ENCODE measurements around the gene PDZD2. TPM values are rescaled to one million over a fixed set of nuclear protein-coding genes. Genes with fewer than 3 reads are reported as not detected.

PDZD2 gene
- total and polyA plus RNA-seq, 2 donors (not counting 3 experiments of a cell fraction or from before 2014, with no cell fraction given) = 0.66 to 6.9 TPM

DNA sequence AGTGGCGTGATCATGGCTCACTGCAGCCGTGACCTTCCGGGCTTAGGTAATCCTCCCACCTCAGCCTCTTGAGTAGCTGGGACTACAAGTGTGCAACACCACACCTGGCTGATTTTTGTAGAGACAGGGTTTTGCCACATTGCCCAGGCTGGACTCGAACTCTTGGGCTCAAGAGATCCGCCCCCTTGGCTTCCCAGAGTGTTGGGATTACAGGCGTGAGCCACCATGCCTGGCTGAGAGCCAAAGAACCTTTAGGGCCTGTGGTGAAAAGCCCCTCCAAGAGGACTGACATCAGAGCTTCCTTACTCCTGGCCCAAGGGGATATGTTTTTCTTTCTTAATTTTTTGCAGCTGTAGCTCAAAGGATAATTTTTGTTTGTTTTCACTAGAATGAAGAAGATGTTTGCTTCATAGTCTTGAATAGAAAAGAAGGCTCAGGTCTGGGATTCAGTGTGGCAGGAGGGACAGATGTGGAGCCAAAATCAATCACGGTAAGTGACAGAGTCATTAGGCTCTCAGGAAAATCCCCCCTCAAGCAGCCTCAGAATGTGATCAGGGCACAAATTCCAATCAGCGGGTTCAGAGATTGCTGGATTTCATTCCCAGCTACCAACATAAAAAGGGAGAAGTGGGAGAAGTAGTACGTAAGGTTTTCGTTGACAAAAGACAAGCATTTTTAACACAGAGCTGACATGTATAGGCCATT, 458.1 kb downstream of the PDZD2 start:
- H3K4me3 ChIP-seq (replicated peaks in 1 of 3; ENCODE audit: insufficient read depth in 1 of 3, low read depth in 1 of 3, low read length in 3 of 3) = no peak overlapping the region
- no peaks in the 10 kb centered on the region for H3K27me3 ChIP-seq (ENCODE audit: control insufficient read depth in 2 of 2, insufficient read depth in 2 of 2, low read length in 2 of 2)
- H3K79me2 ChIP-seq (ENCODE audit: control insufficient read depth, insufficient read depth, low read length) = no peaks in the 10 kb centered on the region
- BruUV-seq (replicated peaks) = no TSS peak
- no peak overlapping the region for H2AFZ ChIP-seq (ENCODE audit: low read depth, low read length)
- H3K9me1 ChIP-seq (replicated peaks; ENCODE audit: control insufficient read depth, extremely low read depth, insufficient read depth, low read length) = no peaks in the 10 kb centered on the region
- no peak overlapping the region for H3K9ac ChIP-seq (replicated peaks; ENCODE audit: extremely low read depth, insufficient read depth, low read length)
- peak overlapping the region; percentile 96 for H3K27ac ChIP-seq (ENCODE audit: insufficient read depth, low read depth, low read length)
- H3K4me2 ChIP-seq (ENCODE audit: insufficient read depth, low read length) = no peak overlapping the region
- intact Hi-C loops (cut with micrococcal nuclease) (loop anchor here (5.0 kb wide), 1 partner anchor 490 kb away; the partner anchor contains the start of gene SUB1), dilution Hi-C loops (cut with MboI; ENCODE audit: extremely low pct_ligation_motif_present, low sequenced_read_pairs) (no loop called here)
- H3K9me3 ChIP-seq (replicated peaks; ENCODE audit: control insufficient read depth, insufficient read depth, low read length) = no peaks in the 10 kb centered on the region
- no peaks in the 10 kb centered on the region for H4K20me1 ChIP-seq (replicated peaks; ENCODE audit: control insufficient read depth, extremely low read depth, insufficient read depth, low read length)
- POLR2A ChIA-PET = no interaction called here
- H3K4me1 ChIP-seq (ENCODE audit: control insufficient read depth, extremely low read depth, insufficient read depth, low read length) = peaks cover 45% of the 10 kb centered on the region
- FAIRE-seq = no peak
- TF ChIP-seq POLR2A (IDR thresholded peaks at IDR 0.05; ENCODE audit: low read depth, low read length) (no peak), EZH2 (IDR thresholded peaks at IDR 0.05; ENCODE audit: borderline replicate concordance, low read depth, low read length, severe bottlenecking) (no peak), POLR2AphosphoS5 (IDR thresholded peaks at IDR 0.05; ENCODE audit: insufficient read depth, low read depth, low read length) (no peak), JUN (IDR thresholded peaks at IDR 0.05; ENCODE audit: borderline replicate concordance, insufficient read depth, insufficient read length, low read depth) (no peak), MYC (IDR thresholded peaks at IDR 0.05; ENCODE audit: low read depth, low read length) (no peak), GATA2 (IDR thresholded peaks at IDR 0.05; ENCODE audit: insufficient read depth, insufficient read length, low read depth, low read length) (no peak), FOS (IDR thresholded peaks at IDR 0.05; ENCODE audit: borderline replicate concordance, insufficient read depth, low read length) (no peak)
- TF ChIP-seq, protein P1, sequence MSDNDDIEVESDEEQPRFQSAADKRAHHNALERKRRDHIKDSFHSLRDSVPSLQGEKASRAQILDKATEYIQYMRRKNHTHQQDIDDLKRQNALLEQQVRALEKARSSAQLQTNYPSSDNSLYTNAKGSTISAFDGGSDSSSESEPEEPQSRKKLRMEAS (IDR thresholded peaks at IDR 0.05; ENCODE audit: insufficient read depth, insufficient read length) = no peak
- TF ChIP-seq, protein P2, sequence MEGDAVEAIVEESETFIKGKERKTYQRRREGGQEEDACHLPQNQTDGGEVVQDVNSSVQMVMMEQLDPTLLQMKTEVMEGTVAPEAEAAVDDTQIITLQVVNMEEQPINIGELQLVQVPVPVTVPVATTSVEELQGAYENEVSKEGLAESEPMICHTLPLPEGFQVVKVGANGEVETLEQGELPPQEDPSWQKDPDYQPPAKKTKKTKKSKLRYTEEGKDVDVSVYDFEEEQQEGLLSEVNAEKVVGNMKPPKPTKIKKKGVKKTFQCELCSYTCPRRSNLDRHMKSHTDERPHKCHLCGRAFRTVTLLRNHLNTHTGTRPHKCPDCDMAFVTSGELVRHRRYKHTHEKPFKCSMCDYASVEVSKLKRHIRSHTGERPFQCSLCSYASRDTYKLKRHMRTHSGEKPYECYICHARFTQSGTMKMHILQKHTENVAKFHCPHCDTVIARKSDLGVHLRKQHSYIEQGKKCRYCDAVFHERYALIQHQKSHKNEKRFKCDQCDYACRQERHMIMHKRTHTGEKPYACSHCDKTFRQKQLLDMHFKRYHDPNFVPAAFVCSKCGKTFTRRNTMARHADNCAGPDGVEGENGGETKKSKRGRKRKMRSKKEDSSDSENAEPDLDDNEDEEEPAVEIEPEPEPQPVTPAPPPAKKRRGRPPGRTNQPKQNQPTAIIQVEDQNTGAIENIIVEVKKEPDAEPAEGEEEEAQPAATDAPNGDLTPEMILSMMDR (IDR thresholded peaks at IDR 0.05; ENCODE audit: extremely low read depth in 1 of 2, insufficient read depth in 1 of 2, low read depth in 1 of 2, low read length in 2 of 2) = no peak
- no peaks in the 10 kb centered on the region for H3K36me3 ChIP-seq (ENCODE audit: control insufficient read depth in 2 of 2, extremely low read depth in 1 of 2, insufficient read depth in 2 of 2, low read length in 2 of 2)
- DNase-seq (ENCODE audit: low read depth, low spot score) = no peak
- CTCF ChIA-PET = interaction anchor here (1.0 kb wide), 1 partner anchor 271 kb away, joined by 3 read pairs; no protein-coding TSS in a partner anchor

All from endothelial cell of umbilical vein (primary cell).